ENCODE results near the gene LRP8. TPM values are rescaled to one million over a fixed set of nuclear protein-coding genes. Genes with fewer than 3 reads are reported as not detected.
A peak's percentile ranks its signal among the peaks of the same experiment; 100 is the strongest.

LRP8 gene
- total and polyA plus RNA-seq, 9 of the 15 experiments (the other 6 are each of a cell fraction or from before 2014, with no cell fraction given): 7.1 to 56.1 (median 31.3) TPM

- TF ChIP-seq NFATC3 (IDR thresholded peaks at IDR 0.05) (no peak), ZNF316 (IDR thresholded peaks at IDR 0.05) (no peak), ZNF217 (CRISPR knock-in tag; IDR thresholded peaks at IDR 0.05) (no peak), MTA2 (IDR thresholded peaks at IDR 0.05; ENCODE audit: low read depth) (0 out of 2 replicates have a peak, but pooled peaks have one; percentile 14), MAX (CRISPR knock-in tag; IDR thresholded peaks at IDR 0.05) (peak; percentile 39; the same call in 1 of the 2 replicates), LEF1 (IDR thresholded peaks at IDR 0.05) (peak; percentile 71), BRD9 (IDR thresholded peaks at IDR 0.05; ENCODE audit: low read depth, partially characterized antibody) (no peak), TRIM28 (IDR thresholded peaks at IDR 0.05) (peak; percentile 34; the same call in 1 of the 2 replicates), CBX1 (IDR thresholded peaks at IDR 0.05; ENCODE audit: low read depth) (peak; percentile 84), GTF2B (IDR thresholded peaks at IDR 0.05; ENCODE audit: extremely low read depth, insufficient read length) (no peak), ZNF274 (IDR thresholded peaks at IDR 0.05; ENCODE audit: borderline replicate concordance, low read depth, low read length) (no peak), ARID3A (IDR thresholded peaks at IDR 0.05; ENCODE audit: borderline replicate concordance, low read depth, low read length) (no peak), BRCA1 (IDR thresholded peaks at IDR 0.05) (no peak), BRCA1 (CRISPR knock-in tag; IDR thresholded peaks at IDR 0.05) (no peak), SLC30A9 (CRISPR knock-in tag; IDR thresholded peaks at IDR 0.05) (no peak), ZNF408 (CRISPR knock-in tag; IDR thresholded peaks at IDR 0.05; ENCODE audit: low read depth) (no peak), CBFB (CRISPR knock-in tag; IDR thresholded peaks at IDR 0.05) (no peak), ZNF707 (CRISPR knock-in tag; conservative IDR thresholded peaks at IDR 0.05) (no peak), SMAD4 (CRISPR knock-in tag; conservative IDR thresholded peaks at IDR 0.05) (peak; percentile 69; the same call in 1 of the 2 replicates), ZNF717 (CRISPR knock-in tag; IDR thresholded peaks at IDR 0.05) (no peak), XRCC5 (IDR thresholded peaks at IDR 0.05; ENCODE audit: low read depth, low read length) (peak; percentile 66; the same call in 1 of the 2 replicates), SIN3B (IDR thresholded peaks at IDR 0.05; ENCODE audit: low read depth) (peak; percentile 64; the same call in 1 of the 2 replicates), TEAD1 (CRISPR knock-in tag; IDR thresholded peaks at IDR 0.05) (0 out of 4 replicates have a peak, but pooled peaks of 1 of the 2 experiments have one; percentile 18), CHD1 (IDR thresholded peaks at IDR 0.05; ENCODE audit: low read length) (peak; percentile 60), PHTF2 (CRISPR knock-in tag; IDR thresholded peaks at IDR 0.05) (0 out of 2 replicates have a peak, but pooled peaks have one; percentile 34)
- TF ChIP-seq, protein P1, sequence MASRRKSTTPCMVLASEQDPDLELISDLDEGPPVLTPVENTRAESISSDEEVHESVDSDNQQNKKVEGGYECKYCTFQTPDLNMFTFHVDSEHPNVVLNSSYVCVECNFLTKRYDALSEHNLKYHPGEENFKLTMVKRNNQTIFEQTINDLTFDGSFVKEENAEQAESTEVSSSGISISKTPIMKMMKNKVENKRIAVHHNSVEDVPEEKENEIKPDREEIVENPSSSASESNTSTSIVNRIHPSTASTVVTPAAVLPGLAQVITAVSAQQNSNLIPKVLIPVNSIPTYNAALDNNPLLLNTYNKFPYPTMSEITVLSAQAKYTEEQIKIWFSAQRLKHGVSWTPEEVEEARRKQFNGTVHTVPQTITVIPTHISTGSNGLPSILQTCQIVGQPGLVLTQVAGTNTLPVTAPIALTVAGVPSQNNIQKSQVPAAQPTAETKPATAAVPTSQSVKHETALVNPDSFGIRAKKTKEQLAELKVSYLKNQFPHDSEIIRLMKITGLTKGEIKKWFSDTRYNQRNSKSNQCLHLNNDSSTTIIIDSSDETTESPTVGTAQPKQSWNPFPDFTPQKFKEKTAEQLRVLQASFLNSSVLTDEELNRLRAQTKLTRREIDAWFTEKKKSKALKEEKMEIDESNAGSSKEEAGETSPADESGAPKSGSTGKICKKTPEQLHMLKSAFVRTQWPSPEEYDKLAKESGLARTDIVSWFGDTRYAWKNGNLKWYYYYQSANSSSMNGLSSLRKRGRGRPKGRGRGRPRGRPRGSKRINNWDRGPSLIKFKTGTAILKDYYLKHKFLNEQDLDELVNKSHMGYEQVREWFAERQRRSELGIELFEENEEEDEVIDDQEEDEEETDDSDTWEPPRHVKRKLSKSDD (conservative IDR thresholded peaks at IDR 0.05; ENCODE audit: low read length): no peak
Observed at GRCh38 chr1:53196485-53197290, 131.2 kb downstream of the LRP8 start, which contains the start of gene CPT2 (continued).

Measured in K562 (cell line).